B cell (primary cell): ENCODE measurements around the gene PTPRG. TPM values are rescaled to one million over a fixed set of nuclear protein-coding genes. Genes with fewer than 3 reads are reported as not detected.

Source experiments
- ATAC-seq: fragments of 200-7000 bp; cut with Tn5 transposase; one replicate; pipeline ENCODE4 v1.10.0; 2021; ENCODE audit warnings: low read depth, mild to moderate bottlenecking, moderate number of reproducible peaks, moderate library complexity
- CTCF ChIA-PET: fragments of 350-600 bp; sonication (Branson Sonifier 250); formaldehyde crosslinking; loops from one replicate; lab custom pipeline; 2021; ENCODE audit warnings: antibody characterized with exemption, inconsistent platforms; lab: Charles Lee
- POLR2A ChIA-PET: fragments of 350-600 bp; sonication (Branson Sonifier 250); formaldehyde crosslinking; loops from one replicate; lab custom pipeline; 2021; ENCODE audit warnings: antibody characterized with exemption; lab: Charles Lee
- DNase-seq: peaks from one replicate; pipeline ENCODE4 v3.0.0; 2013
- H2AFZ ChIP-seq: 2 replicates; pipeline ENCODE4 v1.6.1; 2012; ENCODE audit warnings: mild to moderate bottlenecking, low read depth, low read length; ENCODE audit not compliant: insufficient read depth, poor library complexity, severe bottlenecking
- H3K27ac ChIP-seq, 2 donors: 1 replicate in 1 of 2; 2 replicates in 1 of 2; pipeline ENCODE4 v1.5.1; 2012 to 2013; ENCODE audit warnings: low read length in 2 of 2, mild to moderate bottlenecking in 2 of 2, moderate library complexity in 1 of 2
- H3K27me3 ChIP-seq, 4 experiments: fragments of 200-600 bp in 1 of 4; sonication (generic) in 1 of 4; replicated peaks in 1 of 4; 1 replicate in 2 of 4; 2 replicates in 2 of 4; pipeline versions ENCODE4 v1.6.1 to v1.7.0; 2013 to 2016; ENCODE audit warnings: low read length in 3 of 4, mild to moderate bottlenecking in 2 of 4, mixed read lengths in 1 of 4, moderate library complexity in 1 of 4; ENCODE audit not compliant: insufficient read depth in 4 of 4, control insufficient read depth in 3 of 4; ENCODE audit errors: control extremely low read depth in 1 of 4
- H3K36me3 ChIP-seq, 2 experiments: replicated peaks in 1 of 2; 1 replicate in 1 of 2; 2 replicates in 1 of 2; pipeline versions ENCODE4 v1.6.1 to v1.7.1; 2013; ENCODE audit warnings: low read length in 1 of 2; ENCODE audit not compliant: insufficient read depth in 2 of 2, control insufficient read depth in 1 of 2; ENCODE audit errors: control extremely low read depth in 1 of 2, extremely low read depth in 1 of 2
- H3K4me1 ChIP-seq, 2 donors: fragments of 200-600 bp in 1 of 2; sonication (generic) in 1 of 2; 1 replicate in 1 of 2; 2 replicates in 1 of 2; pipeline versions ENCODE4 v1.5.1 to v1.6.1; 2013 to 2017; ENCODE audit warnings: low read length in 2 of 2; ENCODE audit not compliant: control insufficient read depth in 2 of 2, insufficient read depth in 2 of 2
- H3K4me2 ChIP-seq: replicated peaks from 2 replicates; pipeline ENCODE3; 2012; ENCODE audit warnings: mild to moderate bottlenecking, low read depth, low read length; ENCODE audit not compliant: poor library complexity, severe bottlenecking
- H3K4me3 ChIP-seq, 5 experiments: fragments of 200-600 bp in 1 of 5; sonication (generic) in 1 of 5; 1 replicate in 3 of 5; 2 replicates in 2 of 5; pipeline versions ENCODE4 v1.5.1 to v1.7.0; 2011 to 2016; ENCODE audit warnings: low read length in 4 of 5, mild to moderate bottlenecking in 4 of 5, low read depth in 2 of 5, control low read depth in 1 of 5, moderate library complexity in 1 of 5; ENCODE audit not compliant: insufficient read depth in 1 of 5; ENCODE audit errors: control extremely low read depth in 1 of 5, extremely low read depth in 1 of 5
- H3K79me2 ChIP-seq: fragments of 200-600 bp; sonication (generic); one replicate; pipeline ENCODE4 v1.6.0; 2016; ENCODE audit warnings: low read length; ENCODE audit not compliant: control insufficient read depth, insufficient read depth
- H3K9ac ChIP-seq: fragments of 200-600 bp; sonication (generic); 2 replicates; pipeline ENCODE4 v1.6.1; 2017; ENCODE audit warnings: mild to moderate bottlenecking, low read length, moderate library complexity
- H3K9me3 ChIP-seq, 3 donors: one replicate each; pipeline versions ENCODE4 v1.6.1 to v1.7.1; 2013; ENCODE audit warnings: low read length in 2 of 3; ENCODE audit not compliant: control insufficient read depth in 2 of 3, insufficient read depth in 1 of 3; ENCODE audit errors: control extremely low read depth in 1 of 3
- H4K20me1 ChIP-seq: 2 replicates; pipeline ENCODE4 v1.6.0; 2012; ENCODE audit warnings: mild to moderate bottlenecking, low read length; ENCODE audit not compliant: insufficient read depth, control insufficient read depth, poor library complexity, severe bottlenecking
- H3K27ac Mint-ChIP-seq: one replicate; pipeline ENCODE4 v1.8.0; 2021; ENCODE audit warnings: mixed read lengths
- H3K27me3 Mint-ChIP-seq: one replicate; pipeline ENCODE4 v1.8.0; 2021; ENCODE audit warnings: mixed read lengths
- H3K4me1 Mint-ChIP-seq: one replicate; pipeline ENCODE4 v1.8.0; 2021; ENCODE audit warnings: mixed read lengths
- H3K4me3 Mint-ChIP-seq: one replicate; pipeline ENCODE4 v1.8.0; 2021; ENCODE audit warnings: mixed read lengths
- H3K9me3 Mint-ChIP-seq: one replicate; pipeline ENCODE4 v1.8.0; 2022; ENCODE audit warnings: mixed read lengths; ENCODE audit not compliant: insufficient read depth
- EZH2 ChIP-seq: IDR thresholded peaks from 2 replicates; pipeline ENCODE4 v1.6.1; 2012; ENCODE audit warnings: borderline replicate concordance, low read depth, mild to moderate bottlenecking, moderate library complexity, low read length; ENCODE audit not compliant: insufficient read depth, poor library complexity, severe bottlenecking
- WGBS: methylation state at CpG from one replicate; pipeline ENCODE4 v1.1.5; 2013; ENCODE audit warnings: missing lambda C conversion rate; ENCODE audit not compliant: insufficient coverage; 5-methylcytosine and 5-hydroxymethylcytosine counted together
- intact Hi-C: fragments of 100-400 bp; cut with micrococcal nuclease; formaldehyde crosslinking; loops from one replicate; pipeline ENCODE4 v1.10.0; 2022
- polyA plus RNA-seq: library from polyadenylated mRNA; depleted of rRNA; stranded (reverse); fragments of >200 nt; gene quantifications from 2 replicates; pipeline ENCODE4 v1.2.3, GENCODE V29; 2012
- total RNA-seq, 2 donors: library from RNA; stranded (reverse); fragments of 120-200 nt in 1 of 2; gene quantifications; 1 replicate in 1 of 2; 2 replicates in 1 of 2; pipeline versions ENCODE4 v1.2.3 to v1.2.4, GENCODE V29; 2013 to 2022
- TF ChIP-seq, protein P1 (sequence below): fragments of 200-600 bp; IDR thresholded peaks from one replicate; pipeline ENCODE4 v1.8.0; 2022; ENCODE audit warnings: antibody characterized with exemption, mild to moderate bottlenecking

Gene PTPRG
- total and polyA plus RNA-seq, 2 donors (not counting 1 experiment from before 2014, with no cell fraction given): 0.12 to 1.3 TPM

DNA sequence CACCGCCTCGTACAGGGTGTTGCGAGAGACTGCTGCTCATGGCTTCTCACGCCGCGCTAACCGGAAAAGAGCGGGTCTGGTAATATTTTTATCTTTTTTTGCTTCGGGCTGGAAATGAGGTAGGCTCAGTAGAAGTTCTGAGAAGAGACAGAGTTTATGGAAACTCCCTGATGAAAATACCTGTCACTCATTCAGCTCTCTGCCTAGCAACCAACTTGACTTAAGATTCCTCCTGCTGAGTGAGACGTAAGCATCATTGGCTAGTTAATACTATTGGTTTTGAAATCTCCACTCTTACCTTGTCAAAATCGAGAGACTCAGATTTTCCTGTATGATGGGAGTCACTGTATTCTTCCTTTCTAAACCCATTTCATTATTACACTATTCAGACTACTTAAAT is 181.7 kb downstream of the PTPRG start:
- Mint-ChIP-seq H3K4me1 (no peaks in the 10 kb centered on the region), H3K27me3 (no peaks in the 10 kb centered on the region), H3K9me3 (no peaks in the 10 kb centered on the region), H3K4me3 (no peak overlapping the region), H3K27ac (no peak overlapping the region)
- H4K20me1 ChIP-seq: no peaks in the 10 kb centered on the region
- no peak overlapping the region for H3K9ac ChIP-seq
- no peak overlapping the region for H2AFZ ChIP-seq
- CTCF ChIA-PET: no interaction called here
- ATAC-seq: no peak
- H3K4me3 ChIP-seq: no peak overlapping the region
- intact Hi-C loops: no loop called here
- TF ChIP-seq EZH2: no peak
- TF ChIP-seq, protein P1, sequence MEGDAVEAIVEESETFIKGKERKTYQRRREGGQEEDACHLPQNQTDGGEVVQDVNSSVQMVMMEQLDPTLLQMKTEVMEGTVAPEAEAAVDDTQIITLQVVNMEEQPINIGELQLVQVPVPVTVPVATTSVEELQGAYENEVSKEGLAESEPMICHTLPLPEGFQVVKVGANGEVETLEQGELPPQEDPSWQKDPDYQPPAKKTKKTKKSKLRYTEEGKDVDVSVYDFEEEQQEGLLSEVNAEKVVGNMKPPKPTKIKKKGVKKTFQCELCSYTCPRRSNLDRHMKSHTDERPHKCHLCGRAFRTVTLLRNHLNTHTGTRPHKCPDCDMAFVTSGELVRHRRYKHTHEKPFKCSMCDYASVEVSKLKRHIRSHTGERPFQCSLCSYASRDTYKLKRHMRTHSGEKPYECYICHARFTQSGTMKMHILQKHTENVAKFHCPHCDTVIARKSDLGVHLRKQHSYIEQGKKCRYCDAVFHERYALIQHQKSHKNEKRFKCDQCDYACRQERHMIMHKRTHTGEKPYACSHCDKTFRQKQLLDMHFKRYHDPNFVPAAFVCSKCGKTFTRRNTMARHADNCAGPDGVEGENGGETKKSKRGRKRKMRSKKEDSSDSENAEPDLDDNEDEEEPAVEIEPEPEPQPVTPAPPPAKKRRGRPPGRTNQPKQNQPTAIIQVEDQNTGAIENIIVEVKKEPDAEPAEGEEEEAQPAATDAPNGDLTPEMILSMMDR: no peak
- H3K4me2 ChIP-seq: no peak overlapping the region
- H3K9me3 ChIP-seq: no peaks in the 10 kb centered on the region
- POLR2A ChIA-PET: no interaction called here
- H3K27ac ChIP-seq: no peak overlapping the region
- H3K4me1 ChIP-seq: no peaks in the 10 kb centered on the region
- no peaks in the 10 kb centered on the region for H3K79me2 ChIP-seq
- H3K27me3 ChIP-seq: no peaks in the 10 kb centered on the region
- WGBS: 100% methylated on average over 7 of the region's 11 CpGs
- no peaks in the 10 kb centered on the region for H3K36me3 ChIP-seq
- DNase-seq: no peak

DNA sequence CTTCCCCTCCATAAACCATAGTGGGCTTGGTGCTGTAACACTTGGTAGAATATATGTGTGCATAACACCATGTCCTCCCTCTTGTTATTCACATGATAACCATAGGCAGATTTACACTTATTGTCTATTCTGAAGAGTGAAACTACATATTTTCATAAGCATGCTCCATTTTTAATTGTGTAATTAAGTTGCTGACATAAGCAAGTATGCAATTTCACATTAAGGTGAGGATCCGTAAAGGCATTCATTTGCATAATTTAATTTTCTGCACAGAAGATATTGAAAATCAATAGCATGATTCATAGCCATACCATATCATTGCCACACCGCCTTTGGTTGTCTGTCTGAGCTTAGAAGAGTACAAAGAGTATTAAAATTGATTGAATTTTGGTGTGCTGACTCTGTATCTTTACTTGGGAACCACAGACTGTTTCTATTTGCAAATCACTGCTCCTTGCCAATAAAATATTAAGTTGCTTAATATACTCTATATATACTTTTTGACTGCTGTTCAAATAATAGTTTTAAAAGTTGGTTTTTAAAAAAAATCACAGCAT is 182.4 kb downstream of the PTPRG start:
- H3K4me1 Mint-ChIP-seq: no peaks in the 10 kb centered on the region
- Histone ChIP-seq H2AFZ (no peak overlapping the region), H3K36me3 (no peaks in the 10 kb centered on the region), H3K79me2 (no peaks in the 10 kb centered on the region), H3K27ac (no peak overlapping the region), H4K20me1 (no peaks in the 10 kb centered on the region), H3K4me2 (no peak overlapping the region), H3K27me3 (no peaks in the 10 kb centered on the region), H3K4me3 (no peak overlapping the region), H3K9ac (no peak overlapping the region), H3K9me3 (no peaks in the 10 kb centered on the region), H3K4me1 (no peaks in the 10 kb centered on the region)
- H3K27ac Mint-ChIP-seq: no peak overlapping the region
- H3K4me3 Mint-ChIP-seq: no peak overlapping the region
- ChIA-PET POLR2A (no interaction called here), CTCF (no interaction called here)
- DNase-seq (no peak), ATAC-seq (no peak)
- intact Hi-C loops: no loop called here
- WGBS: no CpG with 5 or more reads among the region's 2 CpGs
- no peaks in the 10 kb centered on the region for H3K9me3 Mint-ChIP-seq
- H3K27me3 Mint-ChIP-seq: no peaks in the 10 kb centered on the region
- TF ChIP-seq, protein P1: no peak
- TF ChIP-seq EZH2: no peak
